Mesenteric fat pad (tissue), 1 donor: ENCODE measurements around the gene ARHGAP22. TPM values are rescaled to one million over a fixed set of nuclear protein-coding genes. Genes with fewer than 3 reads are reported as not detected.
A peak's percentile ranks its signal among the peaks of the same experiment; 100 is the strongest.

Source experiments
- DNase-seq: peaks from one replicate; pipeline ENCODE4 v3.0.0-alpha.2; 2020; ENCODE audit warnings: low spot score
- total RNA-seq: library from RNA; stranded (reverse); fragmentation: NEBNext Ultra II Directional; extraction: Animal tissue kit (Norgen Biotek cat#: 25700); gene quantifications from one replicate; pipeline ENCODE4 v1.2.1, GENCODE V29; 2021
- donor health status: DM: yes; HTN: yes; CAD: no.

ARHGAP22 gene
- total RNA-seq, 1 donor from 2014 or later, result 8.8 TPM

- DNase-seq, result peak; percentile 39
These were observed 103.6 kb downstream of the ARHGAP22 start for GRCh38 chr10:48501226-48501625.

- DNase-seq, result no peak
These were observed 104.1 kb downstream of the ARHGAP22 start for GRCh38 chr10:48500771-48501170.

GRCh38 chr10:48498940-48499510 is 105.8 kb downstream of the ARHGAP22 start:
- DNase-seq, result peak; percentile 72

- DNase-seq, result peak; percentile 62
These were observed 106.8 kb downstream of the ARHGAP22 start for GRCh38 chr10:48497780-48498770.

- DNase-seq, result peak; percentile 79
These were observed 107.8 kb downstream of the ARHGAP22 start for GRCh38 chr10:48496831-48497779.

- peak; percentile 49 for DNase-seq
These were observed 108.6 kb downstream of the ARHGAP22 start for GRCh38 chr10:48496105-48496830.

GRCh38 chr10:48495282-48496045 is 109.4 kb downstream of the ARHGAP22 start:
- DNase-seq, result peak; percentile 47

- DNase-seq, result peak; percentile 39
These were observed 110.3 kb downstream of the ARHGAP22 start for GRCh38 chr10:48494611-48495010.

- DNase-seq, result peak; percentile 76
These were observed 110.8 kb downstream of the ARHGAP22 start for GRCh38 chr10:48494073-48494472.

- peak; percentile 88 for DNase-seq
These were observed 111.6 kb downstream of the ARHGAP22 start for GRCh38 chr10:48493083-48493871.

GRCh38 chr10:48492201-48492600 is 112.7 kb downstream of the ARHGAP22 start:
- peak; percentile 71 for DNase-seq

- DNase-seq, result peak; percentile 62
These were observed 113.3 kb downstream of the ARHGAP22 start for GRCh38 chr10:48491392-48492139.

GRCh38 chr10:48490946-48491345 is 113.9 kb downstream of the ARHGAP22 start:
- peak; percentile 59 for DNase-seq

GRCh38 chr10:48490571-48490940 is 114.3 kb downstream of the ARHGAP22 start:
- DNase-seq, result peak; percentile 41

- DNase-seq, result no peak
These were observed 115.8 kb downstream of the ARHGAP22 start for GRCh38 chr10:48489099-48489498.

- no peak for DNase-seq
These were observed 117.6 kb downstream of the ARHGAP22 start for GRCh38 chr10:48487244-48487643.

GRCh38 chr10:48485711-48486110 is 119.2 kb downstream of the ARHGAP22 start:
- DNase-seq, result no peak

GRCh38 chr10:48484911-48485310 is 120.0 kb downstream of the ARHGAP22 start:
- DNase-seq, result no peak
